IMR-90 (cell line): Measurements from ENCODE around the gene RDH13. TPM values are rescaled to one million over a fixed set of nuclear protein-coding genes. Genes with fewer than 3 reads are reported as not detected.

Experiments
- ATAC-seq: fragments of 200-7000 bp; cut with Tn5 transposase; 2 replicates; pipeline ENCODE4 v1.9.1; 2020; ENCODE audit warnings: low read depth, mild to moderate bottlenecking, moderate library complexity
- BruUV-seq: library from RNA; stranded (reverse); fragments of 400-500 nt; replicated peaks from 2 replicates; lab custom pipeline; 2021; lab: Mats Ljungman, UMichigan
- CTCF ChIA-PET: fragments of 300-600 bp; formaldehyde crosslinking; extraction: SDS; loops from one replicate; lab custom pipeline; 2021; ENCODE audit warnings: antibody characterized with exemption; lab: Yijun Ruan, JAX
- POLR2A ChIA-PET: fragments of 300-600 bp; sonication (Branson Sonifier 250); formaldehyde crosslinking; loops from one replicate; lab custom pipeline; 2022; ENCODE audit warnings: antibody characterized with exemption; ENCODE audit not compliant: unreplicated experiment; lab: Charles Lee
- DNase-seq: peaks from one replicate; pipeline ENCODE4 v3.0.0; 2013
- H2AFZ ChIP-seq: replicated peaks from 2 replicates; pipeline ENCODE3; 2013; ENCODE audit warnings: low read length, mild to moderate bottlenecking; ENCODE audit not compliant: poor library complexity
- H2AK5ac ChIP-seq: 2 replicates; pipeline ENCODE4 v1.6.1; 2013; ENCODE audit warnings: low read depth, low read length, inconsistent platforms
- H2AK9ac ChIP-seq: replicated peaks from 2 replicates; pipeline ENCODE3; 2013; ENCODE audit warnings: mild to moderate bottlenecking, low read depth, low read length, moderate library complexity; ENCODE audit not compliant: poor library complexity
- H2BK120ac ChIP-seq: 2 replicates; pipeline ENCODE4 v1.6.1; 2013; ENCODE audit warnings: low read depth, low read length, inconsistent platforms
- H2BK15ac ChIP-seq: 3 replicates; pipeline ENCODE4 v1.6.1; 2013; ENCODE audit warnings: low read depth, low read length, inconsistent platforms
- H2BK20ac ChIP-seq: 2 replicates; pipeline ENCODE4 v1.6.1; 2013; ENCODE audit warnings: low read depth, mild to moderate bottlenecking, inconsistent platforms, low read length, moderate library complexity
- H2BK5ac ChIP-seq: 2 replicates; pipeline ENCODE4 v1.6.1; 2013; ENCODE audit warnings: mild to moderate bottlenecking, low read depth, low read length, inconsistent platforms; ENCODE audit not compliant: poor library complexity, severe bottlenecking
- H3K14ac ChIP-seq: replicated peaks from 2 replicates; pipeline ENCODE4 v1.6.1; 2013; ENCODE audit warnings: low read depth, low read length, inconsistent platforms
- H3K18ac ChIP-seq: 2 replicates; pipeline ENCODE4 v1.6.1; 2013; ENCODE audit warnings: low read depth, low read length, control low read depth
- H3K23ac ChIP-seq: 2 replicates; pipeline ENCODE4 v1.6.1; 2013; ENCODE audit warnings: low read depth, low read length, inconsistent platforms
- H3K27ac ChIP-seq: 2 replicates; pipeline ENCODE4 v1.5.1; 2013; ENCODE audit warnings: mild to moderate bottlenecking, control low read depth, low read length; ENCODE audit not compliant: insufficient read depth
- H3K27me3 ChIP-seq: 2 replicates; pipeline ENCODE4 v1.6.1; 2013; ENCODE audit warnings: low read length; ENCODE audit not compliant: control insufficient read depth, insufficient read depth
- H3K36me3 ChIP-seq: 2 replicates; pipeline ENCODE4 v1.6.1; 2013; ENCODE audit warnings: low read length, mixed read lengths; ENCODE audit not compliant: control insufficient read depth, insufficient read depth
- H3K4ac ChIP-seq: 2 replicates; pipeline ENCODE4 v1.6.1; 2013; ENCODE audit warnings: low read depth, low read length, inconsistent platforms
- H3K4me1 ChIP-seq: 2 replicates; pipeline ENCODE4 v1.6.1; 2013; ENCODE audit warnings: low read length, mixed read lengths; ENCODE audit not compliant: control insufficient read depth, insufficient read depth
- H3K4me2 ChIP-seq: 2 replicates; pipeline ENCODE4 v1.6.1; 2013; ENCODE audit warnings: low read depth, mild to moderate bottlenecking, control low read depth, low read length, moderate library complexity
- H3K4me3 ChIP-seq: 2 replicates; pipeline ENCODE4 v1.5.1; 2013; ENCODE audit warnings: low read depth, mild to moderate bottlenecking, control low read depth, low read length, moderate library complexity; ENCODE audit not compliant: insufficient read depth
- H3K56ac ChIP-seq: 2 replicates; pipeline ENCODE4 v1.6.1; 2013; ENCODE audit warnings: low read length, inconsistent platforms; ENCODE audit not compliant: insufficient read depth; ENCODE audit errors: extremely low read depth
- H3K79me1 ChIP-seq, 2 experiments: 2 replicates each; pipeline ENCODE4 v1.6.1; 2013; ENCODE audit warnings: low read length in 2 of 2, inconsistent platforms in 1 of 2, low read depth in 1 of 2
- H3K9ac ChIP-seq: 2 replicates; pipeline ENCODE4 v1.6.1; 2013; ENCODE audit warnings: low read depth, low read length, control low read depth
- H3K9me1 ChIP-seq: 2 replicates; pipeline ENCODE4 v1.6.1; 2013; ENCODE audit warnings: low read length, inconsistent platforms; ENCODE audit not compliant: insufficient read depth
- H3K9me3 ChIP-seq: 2 replicates; pipeline ENCODE4 v1.6.1; 2013; ENCODE audit warnings: low read length; ENCODE audit not compliant: control insufficient read depth, insufficient read depth
- H4K20me1 ChIP-seq: 2 replicates; pipeline ENCODE4 v1.6.1; 2013; ENCODE audit warnings: low read length, inconsistent platforms; ENCODE audit not compliant: insufficient read depth
- H4K5ac ChIP-seq: 2 replicates; pipeline ENCODE4 v1.6.1; 2013; ENCODE audit warnings: mild to moderate bottlenecking, low read depth, low read length, control low read depth
- H4K8ac ChIP-seq, 2 experiments: 2 replicates each; pipeline ENCODE4 v1.6.1; 2013; ENCODE audit warnings: low read depth in 2 of 2, low read length in 2 of 2, control low read depth in 1 of 2, inconsistent platforms in 1 of 2
- H4K91ac ChIP-seq: 2 replicates; pipeline ENCODE4 v1.6.1; 2013; ENCODE audit warnings: low read depth, low read length, inconsistent platforms; ENCODE audit not compliant: insufficient read depth
- BHLHE40 ChIP-seq: fragments of 150-350 bp; IDR thresholded peaks from 2 replicates; pipeline ENCODE4 v1.6.1; 2016; ENCODE audit warnings: mild to moderate bottlenecking, low read depth, low read length
- CHD1 ChIP-seq: IDR thresholded peaks from 2 replicates; pipeline ENCODE4 v1.6.1; 2012; ENCODE audit warnings: low read depth, low read length, improper control_type of control experiment
- FOS ChIP-seq: fragments of 150-350 bp; IDR thresholded peaks from 2 replicates; pipeline ENCODE4 v1.6.1; 2016; ENCODE audit warnings: low read depth, low read length
- MAFK ChIP-seq: IDR thresholded peaks from 2 replicates; pipeline ENCODE4 v1.6.1; 2012; ENCODE audit warnings: low read depth, low read length, improper control_type of control experiment
- MXI1 ChIP-seq: IDR thresholded peaks from 2 replicates; pipeline ENCODE4 v1.6.1; 2012; ENCODE audit warnings: low read depth, mild to moderate bottlenecking, low read length, moderate library complexity, borderline replicate concordance
- NFE2L2 ChIP-seq: fragments of 150-350 bp; IDR thresholded peaks from 2 replicates; pipeline ENCODE4 v1.6.1; 2016; ENCODE audit warnings: low read depth, mild to moderate bottlenecking, low read length
- POLR2A ChIP-seq: IDR thresholded peaks from 2 replicates; pipeline ENCODE4 v1.6.1; 2012; ENCODE audit warnings: mild to moderate bottlenecking, low read depth, low read length
- RAD21 ChIP-seq: IDR thresholded peaks from 2 replicates; pipeline ENCODE4 v1.6.1; 2012; ENCODE audit warnings: low read length, improper control_type of control experiment
- RCOR1 ChIP-seq: IDR thresholded peaks from 2 replicates; pipeline ENCODE4 v1.6.1; 2012; ENCODE audit warnings: mild to moderate bottlenecking, low read length, improper control_type of control experiment; ENCODE audit not compliant: insufficient replicate concordance
- RFX5 ChIP-seq: IDR thresholded peaks from 2 replicates; pipeline ENCODE4 v1.8.0; 2012; ENCODE audit warnings: low read depth, mild to moderate bottlenecking, low read length, moderate library complexity
- SMC3 ChIP-seq: fragments of 150-350 bp; IDR thresholded peaks from 2 replicates; pipeline ENCODE4 v1.6.1; 2016; ENCODE audit warnings: low read depth, mild to moderate bottlenecking, antibody characterized with exemption, low read length, moderate library complexity
- WGBS, 2 experiments: methylation state at CpG; one replicate each; pipeline versions ENCODE4 v1.1.5 to v1.1.7; 2013; ENCODE audit warnings: missing lambda C conversion rate in 2 of 2; ENCODE audit not compliant: insufficient read length in 1 of 2; ENCODE audit errors: extremely low coverage in 2 of 2; 5-methylcytosine and 5-hydroxymethylcytosine counted together
- dilution Hi-C: fragments of 300-500 bp; cut with HindIII; formaldehyde crosslinking; loops from one replicate; pipeline ENCODE4 v1.14.3; 2018; ENCODE audit warnings: low sequenced_read_pairs; ENCODE audit not compliant: unreplicated experiment
- in situ Hi-C: fragments of 300-500 bp; cut with MboI; formaldehyde crosslinking; loops from 3 replicates; pipeline ENCODE4 v1.14.3; 2019; ENCODE audit warnings: low sequenced_read_pairs, inconsistent platforms, mixed read lengths
- intact Hi-C: fragments of 100-400 bp; cut with micrococcal nuclease; formaldehyde crosslinking; loops from 2 replicates; pipeline ENCODE4 v1.10.0; 2022
- polyA plus RNA-seq, 3 experiments: library from polyadenylated mRNA; depleted of rRNA; stranded (reverse); fragments of >200 nt; gene quantifications; 2 replicates each; pipeline ENCODE4 v1.2.3, GENCODE V29; 2012; ENCODE audit warnings: low replicate concordance in 1 of 3
- total RNA-seq: library from RNA; depleted of rRNA; stranded (reverse); fragments of >200 nt; gene quantifications from 2 replicates; pipeline ENCODE4 v1.2.3, GENCODE V29; 2012
- TF ChIP-seq, protein P1 (sequence below): fragments of 150-350 bp; IDR thresholded peaks from 2 replicates; pipeline ENCODE4 v1.6.1; 2017; ENCODE audit warnings: mild to moderate bottlenecking, antibody characterized with exemption, low read length, low read depth
- TF ChIP-seq, protein P2 (sequence below): fragments of 150-350 bp; IDR thresholded peaks from 2 replicates; pipeline ENCODE4 v1.6.1; 2016; ENCODE audit warnings: low read depth, mild to moderate bottlenecking, low read length, moderate library complexity, borderline replicate concordance

RDH13 gene
- total and polyA plus RNA-seq, 2 of the 4 experiments (the other 2 are of a cell fraction): 7.5 to 7.8 TPM

DNA sequence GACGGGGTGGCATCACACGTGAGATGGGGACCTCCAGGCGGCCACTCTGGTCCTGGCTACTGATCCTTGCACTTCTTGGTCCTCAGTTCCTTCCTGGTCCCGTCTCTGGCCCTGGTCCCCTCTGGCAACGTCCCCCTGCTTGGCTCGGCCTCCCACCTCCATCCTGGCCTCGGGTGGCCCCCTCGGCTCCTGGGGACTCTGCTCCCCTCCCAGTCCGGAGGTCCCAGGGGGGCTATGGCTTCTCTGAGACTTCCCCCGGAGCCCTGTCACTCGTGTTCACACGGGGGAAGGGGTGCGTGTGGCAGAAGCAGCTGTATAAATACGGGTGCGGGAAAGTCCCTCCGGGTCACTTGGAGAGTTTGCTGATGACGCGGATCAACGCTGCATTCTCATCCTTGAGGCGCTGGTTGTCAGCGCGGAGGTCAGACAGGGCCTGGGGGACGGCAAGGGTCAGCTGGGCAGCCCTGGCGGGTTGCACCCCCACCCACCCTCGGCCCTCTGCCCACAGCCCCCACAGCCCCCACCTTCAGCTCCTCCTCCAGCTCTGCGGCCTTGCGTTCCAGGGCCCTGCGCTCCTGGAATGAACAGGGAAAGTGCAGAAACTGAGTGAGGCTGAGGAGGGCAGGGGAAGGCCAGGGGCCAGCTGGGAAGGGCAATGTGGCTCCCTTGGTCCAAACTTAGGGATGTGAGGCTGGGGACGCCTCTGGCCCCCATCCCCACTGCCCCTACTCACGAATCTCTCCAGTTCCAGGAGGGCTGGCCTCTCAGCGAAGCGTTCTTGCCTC, 28.4 kb upstream of the RDH13 start:
- no peak overlapping the region for H3K14ac ChIP-seq
- H3K56ac ChIP-seq: no peak overlapping the region
- no peak overlapping the region for H2AFZ ChIP-seq
- H3K23ac ChIP-seq: no peak overlapping the region
- H4K20me1 ChIP-seq: peaks cover 28% of the 10 kb centered on the region
- WGBS, 2 experiments: 89% methylated on average over 15 of the region's 32 CpGs; no CpG with 5 or more reads in 1 of the 2 experiments
- ATAC-seq (no peak), DNase-seq (no peak)
- H3K9me1 ChIP-seq: no peaks in the 10 kb centered on the region; the same call in 1 of the 2 replicates
- peaks cover 0 to 12% of the 10 kb centered on the region in 2 experiments; a peak in 2 of 4 replicates for H3K79me1 ChIP-seq
- TF ChIP-seq POLR2A (no peak), RFX5 (no peak), RAD21 (no peak), NFE2L2 (no peak), FOS (no peak), MAFK (no peak), SMC3 (no peak), BHLHE40 (no peak), CHD1 (no peak), MXI1 (no peak), RCOR1 (no peak)
- TF ChIP-seq, protein P1, sequence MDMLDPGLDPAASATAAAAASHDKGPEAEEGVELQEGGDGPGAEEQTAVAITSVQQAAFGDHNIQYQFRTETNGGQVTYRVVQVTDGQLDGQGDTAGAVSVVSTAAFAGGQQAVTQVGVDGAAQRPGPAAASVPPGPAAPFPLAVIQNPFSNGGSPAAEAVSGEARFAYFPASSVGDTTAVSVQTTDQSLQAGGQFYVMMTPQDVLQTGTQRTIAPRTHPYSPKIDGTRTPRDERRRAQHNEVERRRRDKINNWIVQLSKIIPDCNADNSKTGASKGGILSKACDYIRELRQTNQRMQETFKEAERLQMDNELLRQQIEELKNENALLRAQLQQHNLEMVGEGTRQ: no peak
- TF ChIP-seq, protein P2, sequence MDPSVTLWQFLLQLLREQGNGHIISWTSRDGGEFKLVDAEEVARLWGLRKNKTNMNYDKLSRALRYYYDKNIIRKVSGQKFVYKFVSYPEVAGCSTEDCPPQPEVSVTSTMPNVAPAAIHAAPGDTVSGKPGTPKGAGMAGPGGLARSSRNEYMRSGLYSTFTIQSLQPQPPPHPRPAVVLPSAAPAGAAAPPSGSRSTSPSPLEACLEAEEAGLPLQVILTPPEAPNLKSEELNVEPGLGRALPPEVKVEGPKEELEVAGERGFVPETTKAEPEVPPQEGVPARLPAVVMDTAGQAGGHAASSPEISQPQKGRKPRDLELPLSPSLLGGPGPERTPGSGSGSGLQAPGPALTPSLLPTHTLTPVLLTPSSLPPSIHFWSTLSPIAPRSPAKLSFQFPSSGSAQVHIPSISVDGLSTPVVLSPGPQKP: no peak
- BruUV-seq: TSS peak; percentile 92
- in situ Hi-C loops (no loop called here), intact Hi-C loops (no loop called here), dilution Hi-C loops (no loop called here)
- ChIA-PET POLR2A (no interaction called here), CTCF (no interaction called here)
- no peak overlapping the region for H3K4ac ChIP-seq
- no peak overlapping the region for H2BK15ac ChIP-seq
- H3K4me2 ChIP-seq: no peak overlapping the region
- H3K36me3 ChIP-seq: peaks cover 29% of the 10 kb centered on the region
- H2BK20ac ChIP-seq: no peak overlapping the region
- H3K9ac ChIP-seq: no peak overlapping the region
- no peaks in the 10 kb centered on the region for H3K9me3 ChIP-seq
- H2AK5ac ChIP-seq: no peak overlapping the region
- no peak overlapping the region for H3K27ac ChIP-seq
- peaks cover 6% of the 10 kb centered on the region; the same call in 1 of the 2 replicates for H3K4me1 ChIP-seq
- H4K5ac ChIP-seq: no peak overlapping the region
- no peak overlapping the region for H3K4me3 ChIP-seq
- no peak overlapping the region for H3K18ac ChIP-seq
- no peak overlapping the region for H2AK9ac ChIP-seq
- no peak overlapping the region for H4K8ac ChIP-seq
- no peak overlapping the region for H2BK5ac ChIP-seq
- H3K27me3 ChIP-seq: no peaks in the 10 kb centered on the region; the same call in 1 of the 2 replicates
- H4K91ac ChIP-seq: no peak overlapping the region
- H2BK120ac ChIP-seq: no peak overlapping the region
